HepG2 (cell line): ENCODE measurements around the gene CIAO2A. TPM values are rescaled to one million over a fixed set of nuclear protein-coding genes. Genes with fewer than 3 reads are reported as not detected.

Experiments used
- ARHGAP35 ChIP-seq: sonication (generic); formaldehyde crosslinking; IDR thresholded peaks from 2 replicates; pipeline ENCODE4 v1.9.0; 2022; ENCODE audit warnings: mild to moderate bottlenecking, inconsistent platforms, moderate library complexity, missing genetic modification reagents, borderline replicate concordance
- CBX2 ChIP-seq, 2 experiments: fragments of 200-600 bp in 1 of 2; sonication (generic); formaldehyde crosslinking in 1 of 2; IDR thresholded peaks; 2 replicates each; pipeline versions ENCODE4 v1.7.0 to v1.8.1; 2018 to 2022; ENCODE audit warnings: low read depth in 2 of 2, low read length in 1 of 2, mild to moderate bottlenecking in 1 of 2, missing genetic modification reagents in 1 of 2
- GABPA ChIP-seq, 2 experiments: IDR thresholded peaks; 2 replicates each; pipeline ENCODE4 v1.6.1; 2011 to 2016; ENCODE audit warnings: low read depth in 2 of 2, low read length in 1 of 2, missing biosample characterization in 1 of 2, missing genetic modification characterization in 1 of 2
- HCFC1 ChIP-seq: fragments of 150-350 bp; IDR thresholded peaks from 2 replicates; pipeline ENCODE4 v1.6.1; 2014; ENCODE audit warnings: low read depth, low read length
- HOMEZ ChIP-seq: IDR thresholded peaks from 2 replicates; pipeline ENCODE4 v1.6.1; 2016; ENCODE audit warnings: low read depth
- HOXA9 ChIP-seq: sonication (generic); formaldehyde crosslinking; IDR thresholded peaks from 2 replicates; pipeline ENCODE4 v1.8.1; 2022; ENCODE audit warnings: missing genetic modification reagents, mild to moderate bottlenecking, moderate library complexity, borderline replicate concordance
- NCOR1 ChIP-seq: fragments of 200-600 bp; sonication (generic); IDR thresholded peaks from 2 replicates; pipeline ENCODE4 v1.7.0; 2017; ENCODE audit warnings: antibody characterized with exemption, low read length, borderline replicate concordance
- NFE2L1 ChIP-seq: sonication (generic); formaldehyde crosslinking; IDR thresholded peaks from 2 replicates; pipeline ENCODE4 v1.4.0; 2020; ENCODE audit warnings: missing genetic modification reagents, mild to moderate bottlenecking, borderline replicate concordance
- NONO ChIP-seq, 2 experiments: fragments of 450-650 bp in 1 of 2; sonication (generic) in 1 of 2; formaldehyde crosslinking in 1 of 2; IDR thresholded peaks in 1 of 2; conservative IDR thresholded peaks in 1 of 2; 2 replicates each; pipeline versions ENCODE4 v1.6.1 to v1.8.0; 2017 to 2022; ENCODE audit warnings: mild to moderate bottlenecking in 1 of 2, missing genetic modification reagents in 1 of 2, moderate library complexity in 1 of 2
- NR2F6 ChIP-seq, 2 experiments: IDR thresholded peaks; 2 replicates each; pipeline ENCODE4 v1.6.1; 2016; ENCODE audit warnings: antibody characterized with exemption in 1 of 2, mild to moderate bottlenecking in 1 of 2
- PITX1 ChIP-seq: sonication (generic); formaldehyde crosslinking; IDR thresholded peaks from 2 replicates; pipeline ENCODE4 v1.5.1; 2020; ENCODE audit warnings: mild to moderate bottlenecking, missing genetic modification reagents
- TCF12 ChIP-seq, 2 experiments: fragments of 450-650 bp in 1 of 2; sonication (generic) in 1 of 2; formaldehyde crosslinking in 1 of 2; IDR thresholded peaks; 2 replicates each; pipeline versions ENCODE4 v1.6.1 to v1.8.0; 2017 to 2022; ENCODE audit warnings: antibody characterized with exemption in 1 of 2, mild to moderate bottlenecking in 1 of 2, missing genetic modification reagents in 1 of 2, moderate library complexity in 1 of 2
- U2AF2 ChIP-seq: fragments of 200-400 bp; formaldehyde crosslinking; IDR thresholded peaks from 2 replicates; pipeline ENCODE4 v1.6.1; 2017; ENCODE audit warnings: low read depth, mild to moderate bottlenecking, low read length
- ZNF205 ChIP-seq: IDR thresholded peaks from 2 replicates; pipeline ENCODE4 v1.6.1; 2018; ENCODE audit warnings: missing biosample characterization, missing genetic modification reagents
- ZNF234 ChIP-seq: sonication (generic); formaldehyde crosslinking; conservative IDR thresholded peaks from 2 replicates; pipeline ENCODE4 v1.5.1; 2020; ENCODE audit warnings: mild to moderate bottlenecking, missing genetic modification reagents
- ZNF274 ChIP-seq: sonication (generic); formaldehyde crosslinking; IDR thresholded peaks from 2 replicates; pipeline ENCODE4 v1.5.1; 2020; ENCODE audit warnings: mild to moderate bottlenecking, missing genetic modification reagents
- ZNF329 ChIP-seq: sonication (generic); formaldehyde crosslinking; IDR thresholded peaks from 2 replicates; pipeline ENCODE4 v1.9.0; 2021; ENCODE audit warnings: low read depth, mild to moderate bottlenecking, missing genetic modification reagents
- ZNF33A ChIP-seq: sonication (generic); formaldehyde crosslinking; IDR thresholded peaks from 2 replicates; pipeline ENCODE4 v1.5.1; 2020; ENCODE audit warnings: missing genetic modification reagents, mild to moderate bottlenecking, moderate library complexity, borderline replicate concordance
- ZNF431 ChIP-seq: sonication (generic); formaldehyde crosslinking; IDR thresholded peaks from 2 replicates; pipeline ENCODE4 v1.9.0; 2022; ENCODE audit warnings: missing genetic modification reagents, low read depth, mild to moderate bottlenecking, borderline replicate concordance
- ZNF543 ChIP-seq: sonication (generic); formaldehyde crosslinking; IDR thresholded peaks from 2 replicates; pipeline ENCODE4 v1.4.0; 2020; ENCODE audit warnings: mild to moderate bottlenecking, missing genetic modification reagents
- polyA plus RNA-seq, 8 experiments: library from polyadenylated mRNA; depleted of rRNA in 3 of 8; stranded (reverse) in 7 of 8; unstranded in 1 of 8; fragments of >200 nt; fragmentation: Illumina TruSeq in 4 of 8; extraction: Trizol in 4 of 8; gene quantifications; 2 replicates each; pipeline versions ENCODE4 v1.2.1 to v1.2.3, GENCODE V29; 2011 to 2016; ENCODE audit warnings: low read depth in 4 of 8, missing spikeins in 1 of 8, mixed read lengths in 1 of 8; ENCODE audit not compliant: insufficient read depth in 1 of 8
- total RNA-seq, 5 experiments: library from RNA; depleted of rRNA; stranded (reverse); fragments of >200 nt; fragmentation: Illumina TruSeq; extraction: Trizol; gene quantifications; 2 replicates each; pipeline ENCODE4 v1.2.3, GENCODE V29; 2016; ENCODE audit warnings: low read depth in 1 of 5
- TF ChIP-seq, protein P1 (sequence below): sonication (generic); formaldehyde crosslinking; IDR thresholded peaks from 2 replicates; pipeline ENCODE4 v1.4.0; 2020; ENCODE audit warnings: mild to moderate bottlenecking, missing genetic modification reagents
- TF ChIP-seq, protein P2 (sequence below): sonication (generic); formaldehyde crosslinking; conservative IDR thresholded peaks from 2 replicates; pipeline ENCODE4 v1.4.0; 2020; ENCODE audit warnings: missing genetic modification reagents

The CIAO2A gene
- total and polyA plus RNA-seq, 2 of the 13 experiments (the other 11 are each of a cell fraction or from before 2014, with no cell fraction given): 83.0 to 100 TPM

DNA sequence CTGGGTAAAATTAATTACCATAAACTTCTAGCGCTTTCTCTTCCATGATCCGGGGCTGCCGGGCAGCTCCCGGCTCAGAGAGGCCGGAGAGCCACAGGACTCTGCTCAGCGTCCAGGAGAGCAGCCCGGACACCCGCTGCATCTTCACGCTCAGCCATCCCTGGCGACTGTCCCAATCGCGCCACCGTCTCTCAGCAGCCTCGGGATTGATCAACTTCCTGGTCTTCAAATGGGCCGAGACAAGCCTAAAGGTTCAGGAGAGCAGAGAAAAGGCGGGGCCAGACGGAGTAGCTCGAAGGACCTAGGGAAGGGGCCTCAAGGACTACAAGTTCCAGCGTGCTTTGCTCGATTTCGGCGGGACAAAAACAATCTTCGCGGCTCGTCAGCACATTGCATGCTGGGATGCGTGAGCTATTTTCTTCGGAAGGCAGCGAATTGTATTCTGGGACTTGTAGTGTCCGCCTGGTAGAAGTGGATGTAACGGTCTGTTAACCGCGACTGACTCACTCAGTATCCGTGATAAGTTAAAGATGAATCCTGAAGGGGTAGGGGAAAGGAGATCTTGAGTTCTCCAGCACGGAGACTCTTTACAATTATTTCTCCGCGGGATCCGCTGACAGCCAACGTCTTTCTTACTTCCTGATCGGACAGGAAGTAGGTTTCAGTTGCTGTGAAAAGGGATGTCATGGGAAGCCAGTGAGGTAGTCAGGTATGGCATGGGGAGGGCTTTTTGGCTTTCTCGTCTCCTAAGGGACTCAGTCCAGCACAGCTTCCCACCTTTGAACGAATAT is at the start of gene CIAO2A (continued):
- TF ChIP-seq HOMEZ (CRISPR knock-in tag) (no peak), ZNF234 (CRISPR knock-in tag) (no peak), NFE2L1 (CRISPR knock-in tag) (no peak), ARHGAP35 (peak; percentile 5; the same call in 1 of the 2 replicates), ZNF431 (CRISPR knock-in tag) (peak; percentile 56; the same call in 1 of the 2 replicates), TCF12 (IDR thresholded peaks at IDR 0.05) (no peak), TCF12 (CRISPR knock-in tag; IDR thresholded peaks at IDR 0.05) (no peak), U2AF2 (no peak), PITX1 (CRISPR knock-in tag) (peak; percentile 59), NR2F6 (IDR thresholded peaks at IDR 0.05) (no peak; the same call in 1 of the 2 replicates), NR2F6 (CRISPR knock-in tag; IDR thresholded peaks at IDR 0.05) (peak; percentile 26; the same call in 1 of the 2 replicates), ZNF543 (CRISPR knock-in tag) (0 out of 2 replicates have a peak, but pooled peaks have one; percentile 39), ZNF274 (CRISPR knock-in tag) (no peak), CBX2 (IDR thresholded peaks at IDR 0.05; ENCODE audit: low read depth, low read length) (no peak), CBX2 (CRISPR knock-in tag; IDR thresholded peaks at IDR 0.05; ENCODE audit: low read depth) (no peak), ZNF205 (CRISPR knock-in tag) (no peak), ZNF33A (CRISPR knock-in tag) (no peak), ZNF329 (no peak), HOXA9 (CRISPR knock-in tag) (no peak), NCOR1 (no peak; the same call in 1 of the 2 replicates), HCFC1 (peak; percentile 95), GABPA (IDR thresholded peaks at IDR 0.05; ENCODE audit: low read depth, low read length) (peak; percentile 58), GABPA (CRISPR knock-in tag; IDR thresholded peaks at IDR 0.05; ENCODE audit: low read depth) (peak; percentile 93), NONO (IDR thresholded peaks at IDR 0.05) (no peak), NONO (CRISPR knock-in tag; conservative IDR thresholded peaks at IDR 0.05) (peak; percentile 72)
- TF ChIP-seq, protein P1, sequence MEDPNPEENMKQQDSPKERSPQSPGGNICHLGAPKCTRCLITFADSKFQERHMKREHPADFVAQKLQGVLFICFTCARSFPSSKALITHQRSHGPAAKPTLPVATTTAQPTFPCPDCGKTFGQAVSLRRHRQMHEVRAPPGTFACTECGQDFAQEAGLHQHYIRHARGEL (CRISPR knock-in tag): no peak
- TF ChIP-seq, protein P2, sequence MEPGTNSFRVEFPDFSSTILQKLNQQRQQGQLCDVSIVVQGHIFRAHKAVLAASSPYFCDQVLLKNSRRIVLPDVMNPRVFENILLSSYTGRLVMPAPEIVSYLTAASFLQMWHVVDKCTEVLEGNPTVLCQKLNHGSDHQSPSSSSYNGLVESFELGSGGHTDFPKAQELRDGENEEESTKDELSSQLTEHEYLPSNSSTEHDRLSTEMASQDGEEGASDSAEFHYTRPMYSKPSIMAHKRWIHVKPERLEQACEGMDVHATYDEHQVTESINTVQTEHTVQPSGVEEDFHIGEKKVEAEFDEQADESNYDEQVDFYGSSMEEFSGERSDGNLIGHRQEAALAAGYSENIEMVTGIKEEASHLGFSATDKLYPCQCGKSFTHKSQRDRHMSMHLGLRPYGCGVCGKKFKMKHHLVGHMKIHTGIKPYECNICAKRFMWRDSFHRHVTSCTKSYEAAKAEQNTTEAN (CRISPR knock-in tag): no peak
